WTC11 (cell line): ENCODE results near the gene SGCD. TPM values are rescaled to one million over a fixed set of nuclear protein-coding genes. Genes with fewer than 3 reads are reported as not detected.

ENCODE experiments used
- ATAC-seq: fragments of 200-7000 bp; cut with Tn5 transposase; 2 replicates; pipeline ENCODE4 v1.10.0; 2021; ENCODE audit warnings: mild to moderate bottlenecking, moderate library complexity
- CTCF ChIA-PET: fragments of 300-600 bp; sonication (Branson Sonifier 250); formaldehyde crosslinking; loops from one replicate; lab custom pipeline; 2021; ENCODE audit warnings: antibody characterized with exemption; lab: Charles Lee
- POLR2A ChIA-PET: fragments of 350-600 bp; sonication (Branson Sonifier 250); formaldehyde crosslinking; loops from one replicate; lab custom pipeline; 2021; ENCODE audit warnings: antibody characterized with exemption; lab: Charles Lee
- DNase-seq: peaks from one replicate; pipeline ENCODE4 v3.0.0; 2021; ENCODE audit warnings: low spot score
- H3K27ac Mint-ChIP-seq: 2 replicates; pipeline ENCODE4 v1.8.0; 2021; ENCODE audit warnings: mixed read lengths
- H3K27me3 Mint-ChIP-seq: 2 replicates; pipeline ENCODE4 v1.8.0; 2021; ENCODE audit warnings: low read depth, mild to moderate bottlenecking, moderate library complexity, mixed read lengths
- H3K36me3 Mint-ChIP-seq: 2 replicates; pipeline ENCODE4 v1.8.0; 2021; ENCODE audit warnings: mixed read lengths
- H3K4me1 Mint-ChIP-seq: 2 replicates; pipeline ENCODE4 v1.8.0; 2022; ENCODE audit warnings: mixed read lengths
- H3K4me3 Mint-ChIP-seq: 2 replicates; pipeline ENCODE4 v1.8.0; 2021; ENCODE audit warnings: mild to moderate bottlenecking, moderate library complexity, mixed read lengths
- H3K9me3 Mint-ChIP-seq: 2 replicates; pipeline ENCODE4 v1.8.0; 2021; ENCODE audit warnings: mixed read lengths
- CREM ChIP-seq: sonication (generic); formaldehyde crosslinking; IDR thresholded peaks from 2 replicates; pipeline ENCODE4 v1.8.1; 2022; ENCODE audit warnings: mild to moderate bottlenecking, missing genetic modification reagents, moderate library complexity
- FOXK1 ChIP-seq: sonication (generic); formaldehyde crosslinking; IDR thresholded peaks from 2 replicates; pipeline ENCODE4 v1.8.0; 2022; ENCODE audit warnings: mild to moderate bottlenecking, moderate library complexity, missing genetic modification reagents
- RELA ChIP-seq: sonication (generic); formaldehyde crosslinking; IDR thresholded peaks from 2 replicates; pipeline ENCODE4 v1.8.1; 2022; ENCODE audit warnings: missing genetic modification reagents, mild to moderate bottlenecking, borderline replicate concordance
- RORB ChIP-seq: fragments of 250-450 bp; sonication (Bioruptor Pico); IDR thresholded peaks from 2 replicates; pipeline ENCODE4 v1.9.0; 2021; ENCODE audit warnings: mild to moderate bottlenecking
- ZNF138 ChIP-seq: sonication (generic); formaldehyde crosslinking; conservative IDR thresholded peaks from 2 replicates; pipeline ENCODE4 v1.8.1; 2022; ENCODE audit warnings: mild to moderate bottlenecking, moderate library complexity, missing genetic modification reagents
- ZNF671 ChIP-seq: fragments of 250-450 bp; sonication (Bioruptor Pico); IDR thresholded peaks from 2 replicates; pipeline ENCODE4 v1.8.0; 2021; ENCODE audit warnings: mild to moderate bottlenecking
- total RNA-seq: library from RNA; stranded (reverse); gene quantifications from 3 replicates; pipeline ENCODE4 v1.2.3, GENCODE V29; 2021
- TF ChIP-seq, protein P1 (sequence below): sonication (generic); formaldehyde crosslinking; IDR thresholded peaks from 2 replicates; pipeline ENCODE4 v1.8.1; 2023; ENCODE audit warnings: mild to moderate bottlenecking, missing genetic modification reagents
- TF ChIP-seq, protein P2 (sequence below): sonication (generic); formaldehyde crosslinking; IDR thresholded peaks from 2 replicates; pipeline ENCODE4 v1.8.0; 2023; ENCODE audit warnings: mild to moderate bottlenecking, missing genetic modification reagents
- TF ChIP-seq, protein P3 (sequence below): fragments of 250-450 bp; sonication (Bioruptor Pico); IDR thresholded peaks from 2 replicates; pipeline ENCODE4 v1.9.0; 2021; ENCODE audit warnings: moderate library complexity, mild to moderate bottlenecking, inconsistent platforms, borderline replicate concordance
- TF ChIP-seq, protein P4 (sequence below): sonication (generic); formaldehyde crosslinking; IDR thresholded peaks from 2 replicates; pipeline ENCODE4 v1.8.1; 2022; ENCODE audit warnings: low read depth, missing genetic modification reagents, borderline replicate concordance
- TF ChIP-seq, protein P5 (sequence below): sonication (generic); formaldehyde crosslinking; IDR thresholded peaks from 2 replicates; pipeline ENCODE4 v1.8.1; 2023; ENCODE audit warnings: mild to moderate bottlenecking, moderate library complexity, missing genetic modification reagents
- TF ChIP-seq, protein P6 (sequence below): sonication (generic); formaldehyde crosslinking; IDR thresholded peaks from 2 replicates; pipeline ENCODE4 v1.8.0; 2022; ENCODE audit warnings: mild to moderate bottlenecking, missing genetic modification reagents
- TF ChIP-seq, protein P7 (sequence below): sonication (generic); formaldehyde crosslinking; IDR thresholded peaks from 2 replicates; pipeline ENCODE4 v1.8.0; 2023; ENCODE audit warnings: missing genetic modification reagents, mild to moderate bottlenecking, borderline replicate concordance

SGCD gene
- total RNA-seq, 1 experiment from 2014 or later: 0.33 TPM

DNA sequence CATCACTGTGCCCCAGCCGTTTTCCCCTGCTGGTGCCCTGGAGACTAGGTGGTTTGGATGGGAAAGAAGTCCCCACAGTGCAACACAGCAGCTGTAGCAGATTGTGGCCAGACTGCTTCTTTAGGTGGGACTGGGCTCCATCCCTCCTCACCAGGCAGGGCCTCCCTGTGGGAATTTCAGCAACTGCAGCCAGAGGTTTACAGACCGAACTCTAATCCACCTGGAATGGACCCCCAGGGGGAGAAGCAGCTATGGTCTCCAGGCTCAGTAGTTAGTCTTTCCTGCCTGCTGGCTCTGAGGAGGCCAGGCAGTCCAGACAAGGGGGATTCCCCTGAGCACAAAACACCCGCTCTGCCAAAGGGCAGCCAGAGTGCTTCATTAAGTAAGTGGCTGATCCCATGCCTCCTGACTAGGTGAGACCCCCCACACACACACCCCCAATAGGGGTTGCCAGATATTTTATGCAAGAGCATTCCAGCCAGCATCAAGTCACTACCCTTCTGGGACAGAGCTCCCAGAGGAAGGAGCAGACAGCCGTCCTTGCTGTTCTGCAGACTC lies 188.9 kb downstream of the SGCD start:
- Mint-ChIP-seq H3K36me3 (peaks cover 7% of the 10 kb centered on the region), H3K4me3 (no peak overlapping the region), H3K27me3 (no peaks in the 10 kb centered on the region), H3K9me3 (peaks cover 30% of the 10 kb centered on the region), H3K27ac (no peak overlapping the region), H3K4me1 (peaks cover 4% of the 10 kb centered on the region; the same call in 1 of the 2 replicates)
- ChIA-PET POLR2A (no interaction called here), CTCF (interaction anchor here (0.6 to 0.9 kb wide), 2 partner anchors 572 to 1430 kb away, joined by 3 read pairs; no protein-coding TSS in a partner anchor)
- peak; percentile 22 for DNase-seq
- TF ChIP-seq, protein P1, sequence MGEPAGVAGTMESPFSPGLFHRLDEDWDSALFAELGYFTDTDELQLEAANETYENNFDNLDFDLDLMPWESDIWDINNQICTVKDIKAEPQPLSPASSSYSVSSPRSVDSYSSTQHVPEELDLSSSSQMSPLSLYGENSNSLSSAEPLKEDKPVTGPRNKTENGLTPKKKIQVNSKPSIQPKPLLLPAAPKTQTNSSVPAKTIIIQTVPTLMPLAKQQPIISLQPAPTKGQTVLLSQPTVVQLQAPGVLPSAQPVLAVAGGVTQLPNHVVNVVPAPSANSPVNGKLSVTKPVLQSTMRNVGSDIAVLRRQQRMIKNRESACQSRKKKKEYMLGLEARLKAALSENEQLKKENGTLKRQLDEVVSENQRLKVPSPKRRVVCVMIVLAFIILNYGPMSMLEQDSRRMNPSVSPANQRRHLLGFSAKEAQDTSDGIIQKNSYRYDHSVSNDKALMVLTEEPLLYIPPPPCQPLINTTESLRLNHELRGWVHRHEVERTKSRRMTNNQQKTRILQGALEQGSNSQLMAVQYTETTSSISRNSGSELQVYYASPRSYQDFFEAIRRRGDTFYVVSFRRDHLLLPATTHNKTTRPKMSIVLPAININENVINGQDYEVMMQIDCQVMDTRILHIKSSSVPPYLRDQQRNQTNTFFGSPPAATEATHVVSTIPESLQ (CRISPR knock-in tag): no peak
- TF ChIP-seq ZNF671 (CRISPR knock-in tag) (no peak), RORB (no peak), ZNF138 (no peak), RELA (CRISPR knock-in tag) (no peak), CREM (CRISPR knock-in tag) (no peak), FOXK1 (CRISPR knock-in tag) (no peak)
- TF ChIP-seq, protein P2, sequence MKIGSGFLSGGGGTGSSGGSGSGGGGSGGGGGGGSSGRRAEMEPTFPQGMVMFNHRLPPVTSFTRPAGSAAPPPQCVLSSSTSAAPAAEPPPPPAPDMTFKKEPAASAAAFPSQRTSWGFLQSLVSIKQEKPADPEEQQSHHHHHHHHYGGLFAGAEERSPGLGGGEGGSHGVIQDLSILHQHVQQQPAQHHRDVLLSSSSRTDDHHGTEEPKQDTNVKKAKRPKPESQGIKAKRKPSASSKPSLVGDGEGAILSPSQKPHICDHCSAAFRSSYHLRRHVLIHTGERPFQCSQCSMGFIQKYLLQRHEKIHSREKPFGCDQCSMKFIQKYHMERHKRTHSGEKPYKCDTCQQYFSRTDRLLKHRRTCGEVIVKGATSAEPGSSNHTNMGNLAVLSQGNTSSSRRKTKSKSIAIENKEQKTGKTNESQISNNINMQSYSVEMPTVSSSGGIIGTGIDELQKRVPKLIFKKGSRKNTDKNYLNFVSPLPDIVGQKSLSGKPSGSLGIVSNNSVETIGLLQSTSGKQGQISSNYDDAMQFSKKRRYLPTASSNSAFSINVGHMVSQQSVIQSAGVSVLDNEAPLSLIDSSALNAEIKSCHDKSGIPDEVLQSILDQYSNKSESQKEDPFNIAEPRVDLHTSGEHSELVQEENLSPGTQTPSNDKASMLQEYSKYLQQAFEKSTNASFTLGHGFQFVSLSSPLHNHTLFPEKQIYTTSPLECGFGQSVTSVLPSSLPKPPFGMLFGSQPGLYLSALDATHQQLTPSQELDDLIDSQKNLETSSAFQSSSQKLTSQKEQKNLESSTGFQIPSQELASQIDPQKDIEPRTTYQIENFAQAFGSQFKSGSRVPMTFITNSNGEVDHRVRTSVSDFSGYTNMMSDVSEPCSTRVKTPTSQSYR (CRISPR knock-in tag): no peak
- TF ChIP-seq, protein P3, sequence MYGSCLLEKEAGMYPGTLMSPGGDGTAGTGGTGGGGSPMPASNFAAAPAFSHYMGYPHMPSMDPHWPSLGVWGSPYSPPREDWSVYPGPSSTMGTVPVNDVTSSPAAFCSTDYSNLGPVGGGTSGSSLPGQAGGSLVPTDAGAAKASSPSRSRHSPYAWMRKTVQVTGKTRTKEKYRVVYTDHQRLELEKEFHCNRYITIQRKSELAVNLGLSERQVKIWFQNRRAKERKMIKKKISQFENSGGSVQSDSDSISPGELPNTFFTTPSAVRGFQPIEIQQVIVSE (CRISPR knock-in tag): no peak
- TF ChIP-seq, protein P4, sequence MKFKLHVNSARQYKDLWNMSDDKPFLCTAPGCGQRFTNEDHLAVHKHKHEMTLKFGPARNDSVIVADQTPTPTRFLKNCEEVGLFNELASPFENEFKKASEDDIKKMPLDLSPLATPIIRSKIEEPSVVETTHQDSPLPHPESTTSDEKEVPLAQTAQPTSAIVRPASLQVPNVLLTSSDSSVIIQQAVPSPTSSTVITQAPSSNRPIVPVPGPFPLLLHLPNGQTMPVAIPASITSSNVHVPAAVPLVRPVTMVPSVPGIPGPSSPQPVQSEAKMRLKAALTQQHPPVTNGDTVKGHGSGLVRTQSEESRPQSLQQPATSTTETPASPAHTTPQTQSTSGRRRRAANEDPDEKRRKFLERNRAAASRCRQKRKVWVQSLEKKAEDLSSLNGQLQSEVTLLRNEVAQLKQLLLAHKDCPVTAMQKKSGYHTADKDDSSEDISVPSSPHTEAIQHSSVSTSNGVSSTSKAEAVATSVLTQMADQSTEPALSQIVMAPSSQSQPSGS (CRISPR knock-in tag): no peak
- TF ChIP-seq, protein P5, sequence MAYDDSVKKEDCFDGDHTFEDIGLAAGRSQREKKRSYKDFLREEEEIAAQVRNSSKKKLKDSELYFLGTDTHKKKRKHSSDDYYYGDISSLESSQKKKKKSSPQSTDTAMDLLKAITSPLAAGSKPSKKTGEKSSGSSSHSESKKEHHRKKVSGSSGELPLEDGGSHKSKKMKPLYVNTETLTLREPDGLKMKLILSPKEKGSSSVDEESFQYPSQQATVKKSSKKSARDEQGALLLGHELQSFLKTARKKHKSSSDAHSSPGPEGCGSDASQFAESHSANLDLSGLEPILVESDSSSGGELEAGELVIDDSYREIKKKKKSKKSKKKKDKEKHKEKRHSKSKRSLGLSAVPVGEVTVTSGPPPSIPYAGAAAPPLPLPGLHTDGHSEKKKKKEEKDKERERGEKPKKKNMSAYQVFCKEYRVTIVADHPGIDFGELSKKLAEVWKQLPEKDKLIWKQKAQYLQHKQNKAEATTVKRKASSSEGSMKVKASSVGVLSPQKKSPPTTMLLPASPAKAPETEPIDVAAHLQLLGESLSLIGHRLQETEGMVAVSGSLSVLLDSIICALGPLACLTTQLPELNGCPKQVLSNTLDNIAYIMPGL (CRISPR knock-in tag): no peak
- ATAC-seq: peak; percentile 86

DNA sequence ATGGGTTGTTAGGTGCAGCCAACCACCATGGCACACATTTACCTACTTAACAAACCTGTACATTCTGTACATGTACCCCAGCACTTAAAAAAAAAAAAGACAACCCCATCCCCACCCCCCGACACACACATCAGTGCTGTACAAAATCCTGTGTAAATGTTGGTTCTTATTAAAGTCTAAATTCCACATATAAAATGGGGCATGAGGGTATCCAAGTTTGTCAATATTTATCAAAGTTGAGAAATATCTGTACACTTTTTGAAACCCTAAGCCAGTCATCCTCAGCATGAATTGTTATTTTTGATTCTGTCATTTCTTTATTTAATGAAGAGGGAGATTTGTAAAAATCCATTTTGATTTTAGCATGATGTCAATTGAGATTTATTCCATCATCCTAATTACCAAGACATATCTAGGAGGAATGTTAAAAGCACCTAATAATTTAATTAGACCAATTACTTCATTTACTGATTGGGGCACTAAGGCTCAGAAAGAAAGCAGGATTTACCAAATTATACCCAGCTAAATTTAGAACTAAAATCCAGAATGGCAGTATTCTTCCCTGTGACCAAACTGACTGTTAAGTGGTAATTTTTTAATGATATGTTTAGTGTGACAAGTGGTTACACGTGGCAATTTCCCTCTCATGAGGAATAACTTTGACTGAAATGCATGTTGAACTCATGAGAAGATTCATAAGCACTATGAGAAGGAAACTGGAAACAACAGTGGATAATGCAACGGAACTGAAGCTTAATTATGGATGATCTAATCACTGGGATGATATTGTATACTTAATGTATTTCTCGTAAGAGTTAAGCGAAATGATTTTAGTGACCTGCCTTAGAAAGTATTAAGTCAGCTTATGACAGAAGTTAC lies 195.9 kb downstream of the SGCD start:
- Mint-ChIP-seq H3K27me3 (no peaks in the 10 kb centered on the region), H3K4me1 (no peaks in the 10 kb centered on the region), H3K36me3 (peaks cover 7% of the 10 kb centered on the region), H3K9me3 (peaks cover 15% of the 10 kb centered on the region), H3K27ac (no peak overlapping the region), H3K4me3 (no peak overlapping the region)
- ChIA-PET CTCF (no interaction called here), POLR2A (no interaction called here)
- DNase-seq: no peak
- no peak for ATAC-seq
- TF ChIP-seq, protein P6, sequence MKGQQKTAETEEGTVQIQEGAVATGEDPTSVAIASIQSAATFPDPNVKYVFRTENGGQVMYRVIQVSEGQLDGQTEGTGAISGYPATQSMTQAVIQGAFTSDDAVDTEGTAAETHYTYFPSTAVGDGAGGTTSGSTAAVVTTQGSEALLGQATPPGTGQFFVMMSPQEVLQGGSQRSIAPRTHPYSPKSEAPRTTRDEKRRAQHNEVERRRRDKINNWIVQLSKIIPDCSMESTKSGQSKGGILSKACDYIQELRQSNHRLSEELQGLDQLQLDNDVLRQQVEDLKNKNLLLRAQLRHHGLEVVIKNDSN (CRISPR knock-in tag): no peak
- TF ChIP-seq, protein P7, sequence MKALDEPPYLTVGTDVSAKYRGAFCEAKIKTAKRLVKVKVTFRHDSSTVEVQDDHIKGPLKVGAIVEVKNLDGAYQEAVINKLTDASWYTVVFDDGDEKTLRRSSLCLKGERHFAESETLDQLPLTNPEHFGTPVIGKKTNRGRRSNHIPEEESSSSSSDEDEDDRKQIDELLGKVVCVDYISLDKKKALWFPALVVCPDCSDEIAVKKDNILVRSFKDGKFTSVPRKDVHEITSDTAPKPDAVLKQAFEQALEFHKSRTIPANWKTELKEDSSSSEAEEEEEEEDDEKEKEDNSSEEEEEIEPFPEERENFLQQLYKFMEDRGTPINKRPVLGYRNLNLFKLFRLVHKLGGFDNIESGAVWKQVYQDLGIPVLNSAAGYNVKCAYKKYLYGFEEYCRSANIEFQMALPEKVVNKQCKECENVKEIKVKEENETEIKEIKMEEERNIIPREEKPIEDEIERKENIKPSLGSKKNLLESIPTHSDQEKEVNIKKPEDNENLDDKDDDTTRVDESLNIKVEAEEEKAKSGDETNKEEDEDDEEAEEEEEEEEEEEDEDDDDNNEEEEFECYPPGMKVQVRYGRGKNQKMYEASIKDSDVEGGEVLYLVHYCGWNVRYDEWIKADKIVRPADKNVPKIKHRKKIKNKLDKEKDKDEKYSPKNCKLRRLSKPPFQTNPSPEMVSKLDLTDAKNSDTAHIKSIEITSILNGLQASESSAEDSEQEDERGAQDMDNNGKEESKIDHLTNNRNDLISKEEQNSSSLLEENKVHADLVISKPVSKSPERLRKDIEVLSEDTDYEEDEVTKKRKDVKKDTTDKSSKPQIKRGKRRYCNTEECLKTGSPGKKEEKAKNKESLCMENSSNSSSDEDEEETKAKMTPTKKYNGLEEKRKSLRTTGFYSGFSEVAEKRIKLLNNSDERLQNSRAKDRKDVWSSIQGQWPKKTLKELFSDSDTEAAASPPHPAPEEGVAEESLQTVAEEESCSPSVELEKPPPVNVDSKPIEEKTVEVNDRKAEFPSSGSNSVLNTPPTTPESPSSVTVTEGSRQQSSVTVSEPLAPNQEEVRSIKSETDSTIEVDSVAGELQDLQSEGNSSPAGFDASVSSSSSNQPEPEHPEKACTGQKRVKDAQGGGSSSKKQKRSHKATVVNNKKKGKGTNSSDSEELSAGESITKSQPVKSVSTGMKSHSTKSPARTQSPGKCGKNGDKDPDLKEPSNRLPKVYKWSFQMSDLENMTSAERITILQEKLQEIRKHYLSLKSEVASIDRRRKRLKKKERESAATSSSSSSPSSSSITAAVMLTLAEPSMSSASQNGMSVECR (CRISPR knock-in tag): no peak
